ENCODE measurements around the gene TMEM63A.

TMEM63A gene

GRCh38 chr1:225863167-225863566 lies 19.0 kb downstream of the TMEM63A start:
- Histone ChIP-seq H3K27me3 (replicated peaks; ENCODE audit: insufficient read depth, low read length) (no peaks in the 10 kb centered on the region), H3K36me3 (replicated peaks; ENCODE audit: insufficient read depth, low read length) (peaks cover 35% of the 10 kb centered on the region), H3F3A (ENCODE audit: insufficient read depth, low read length) (no peaks in the 10 kb centered on the region; the same call in 1 of the 2 replicates), H3K9me2 (replicated peaks; ENCODE audit: insufficient read depth, low read length) (no peaks in the 10 kb centered on the region), H3K4me1 (ENCODE audit: low read length) (no peaks in the 10 kb centered on the region), H3K27ac (ENCODE audit: low read length) (no peak overlapping the region), H3K4me3 (ENCODE audit: low read length) (no peak overlapping the region), H4K20me1 (ENCODE audit: insufficient read depth, low read length) (no peaks in the 10 kb centered on the region), H3K9ac (ENCODE audit: low read length) (no peak overlapping the region), H3K79me2 (ENCODE audit: low read length) (peaks cover 88% of the 10 kb centered on the region), H3K4me2 (ENCODE audit: low read depth, low read length) (no peak overlapping the region), H2AFZ (ENCODE audit: low read length) (no peak overlapping the region), H3K9me3 (replicated peaks; ENCODE audit: insufficient read depth, low read length) (no peaks in the 10 kb centered on the region)
- DNase-seq: no peak
- TF ChIP-seq EZH2 (optimal IDR thresholded peaks at IDR 0.05; ENCODE audit: low read depth, low read length) (no peak), CTCF (IDR thresholded peaks at IDR 0.05; ENCODE audit: low read length) (no peak), EZH2phosphoT487 (IDR thresholded peaks at IDR 0.05; ENCODE audit: low read length) (no peak)

GRCh38 chr1:225862581-225862950 lies 19.6 kb downstream of the TMEM63A start:
- no peaks in the 10 kb centered on the region for H3K9me3 ChIP-seq (replicated peaks; ENCODE audit: insufficient read depth, low read length)
- H3K27me3 ChIP-seq (replicated peaks; ENCODE audit: insufficient read depth, low read length): no peaks in the 10 kb centered on the region
- peaks cover 6% of the 10 kb centered on the region for H3F3A ChIP-seq (ENCODE audit: insufficient read depth, low read length)
- peaks cover 33% of the 10 kb centered on the region for H3K36me3 ChIP-seq (replicated peaks; ENCODE audit: insufficient read depth, low read length)
- no peaks in the 10 kb centered on the region for H4K20me1 ChIP-seq (ENCODE audit: insufficient read depth, low read length)
- no peak for DNase-seq
- H3K4me2 ChIP-seq (ENCODE audit: low read depth, low read length): no peak overlapping the region
- TF ChIP-seq CTCF (IDR thresholded peaks at IDR 0.05; ENCODE audit: low read length): no peak
- TF ChIP-seq EZH2phosphoT487 (IDR thresholded peaks at IDR 0.05; ENCODE audit: low read length): no peak
- no peak for TF ChIP-seq EZH2 (optimal IDR thresholded peaks at IDR 0.05; ENCODE audit: low read depth, low read length)
- no peak overlapping the region for H3K4me3 ChIP-seq (ENCODE audit: low read length)
- H3K9ac ChIP-seq (ENCODE audit: low read length): no peak overlapping the region
- peaks cover 82% of the 10 kb centered on the region for H3K79me2 ChIP-seq (ENCODE audit: low read length)
- H2AFZ ChIP-seq (ENCODE audit: low read length): no peak overlapping the region
- peaks cover 6% of the 10 kb centered on the region for H3K4me1 ChIP-seq (ENCODE audit: low read length)
- no peaks in the 10 kb centered on the region for H3K9me2 ChIP-seq (replicated peaks; ENCODE audit: insufficient read depth, low read length)
- H3K27ac ChIP-seq (ENCODE audit: low read length): no peak overlapping the region

DNA sequence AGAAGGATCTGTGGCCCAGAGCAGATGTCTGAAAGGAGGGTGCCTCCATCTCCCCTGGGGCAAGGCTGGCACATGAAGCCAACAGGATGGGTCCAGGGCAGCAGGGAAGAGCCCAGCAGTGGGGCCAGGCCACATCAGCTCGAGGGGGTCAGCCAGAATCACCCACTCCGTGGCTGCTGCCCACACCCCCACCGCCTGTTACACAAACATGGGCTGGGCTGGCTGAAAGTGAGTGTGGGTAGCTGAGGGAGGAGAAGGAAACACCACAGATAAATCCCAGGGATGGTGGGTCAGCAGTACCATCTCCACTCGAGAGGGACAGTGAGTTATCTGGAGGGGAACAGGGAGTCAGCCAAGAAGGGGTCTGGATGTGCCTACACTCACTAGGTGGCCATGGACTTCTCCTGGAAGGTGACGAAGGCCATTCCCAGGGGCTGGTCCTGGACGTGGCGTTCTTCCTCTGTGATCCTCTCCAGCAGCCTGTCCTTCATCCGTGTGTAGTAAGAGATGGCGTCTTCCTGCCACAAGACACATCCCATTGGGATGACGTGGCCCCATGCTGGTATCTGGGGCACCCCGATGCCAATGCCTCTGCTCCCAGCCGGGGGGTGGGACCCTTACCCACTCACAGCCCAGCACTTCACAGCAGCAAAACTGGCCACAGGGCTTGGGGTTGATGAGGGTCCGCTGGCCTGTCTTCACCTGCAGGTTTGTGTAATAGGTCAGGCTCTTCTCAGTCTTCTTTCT lies 20.2 kb downstream of the TMEM63A start:
- no peak for DNase-seq
- no peaks in the 10 kb centered on the region for H3K9me2 ChIP-seq (replicated peaks; ENCODE audit: insufficient read depth, low read length)
- no peaks in the 10 kb centered on the region for H3K9me3 ChIP-seq (replicated peaks; ENCODE audit: insufficient read depth, low read length)
- no peak overlapping the region for H3K27ac ChIP-seq (ENCODE audit: low read length)
- TF ChIP-seq EZH2 (optimal IDR thresholded peaks at IDR 0.05; ENCODE audit: low read depth, low read length) (no peak), CTCF (IDR thresholded peaks at IDR 0.05; ENCODE audit: low read length) (no peak), EZH2phosphoT487 (IDR thresholded peaks at IDR 0.05; ENCODE audit: low read length) (no peak)
- peaks cover 11% of the 10 kb centered on the region for H3K4me1 ChIP-seq (ENCODE audit: low read length)
- peaks cover 11% of the 10 kb centered on the region for H3F3A ChIP-seq (ENCODE audit: insufficient read depth, low read length)
- peaks cover 30% of the 10 kb centered on the region for H3K36me3 ChIP-seq (replicated peaks; ENCODE audit: insufficient read depth, low read length)
- H3K4me2 ChIP-seq (ENCODE audit: low read depth, low read length): no peak overlapping the region
- H3K9ac ChIP-seq (ENCODE audit: low read length): no peak overlapping the region
- no peak overlapping the region for H2AFZ ChIP-seq (ENCODE audit: low read length)
- H3K4me3 ChIP-seq (ENCODE audit: low read length): no peak overlapping the region
- no peaks in the 10 kb centered on the region for H3K27me3 ChIP-seq (replicated peaks; ENCODE audit: insufficient read depth, low read length)
- H4K20me1 ChIP-seq (ENCODE audit: insufficient read depth, low read length): no peaks in the 10 kb centered on the region
- H3K79me2 ChIP-seq (ENCODE audit: low read length): peaks cover 78% of the 10 kb centered on the region

Data from MM.1S (cell line).